NAMALWA (cell line): ENCODE data around the gene GLIS1.

Experiments used
- DNase-seq: peaks from one replicate; pipeline ENCODE4 v3.0.0-alpha.2; 2015; ENCODE audit warnings: low spot score

GLIS1 gene

DNA sequence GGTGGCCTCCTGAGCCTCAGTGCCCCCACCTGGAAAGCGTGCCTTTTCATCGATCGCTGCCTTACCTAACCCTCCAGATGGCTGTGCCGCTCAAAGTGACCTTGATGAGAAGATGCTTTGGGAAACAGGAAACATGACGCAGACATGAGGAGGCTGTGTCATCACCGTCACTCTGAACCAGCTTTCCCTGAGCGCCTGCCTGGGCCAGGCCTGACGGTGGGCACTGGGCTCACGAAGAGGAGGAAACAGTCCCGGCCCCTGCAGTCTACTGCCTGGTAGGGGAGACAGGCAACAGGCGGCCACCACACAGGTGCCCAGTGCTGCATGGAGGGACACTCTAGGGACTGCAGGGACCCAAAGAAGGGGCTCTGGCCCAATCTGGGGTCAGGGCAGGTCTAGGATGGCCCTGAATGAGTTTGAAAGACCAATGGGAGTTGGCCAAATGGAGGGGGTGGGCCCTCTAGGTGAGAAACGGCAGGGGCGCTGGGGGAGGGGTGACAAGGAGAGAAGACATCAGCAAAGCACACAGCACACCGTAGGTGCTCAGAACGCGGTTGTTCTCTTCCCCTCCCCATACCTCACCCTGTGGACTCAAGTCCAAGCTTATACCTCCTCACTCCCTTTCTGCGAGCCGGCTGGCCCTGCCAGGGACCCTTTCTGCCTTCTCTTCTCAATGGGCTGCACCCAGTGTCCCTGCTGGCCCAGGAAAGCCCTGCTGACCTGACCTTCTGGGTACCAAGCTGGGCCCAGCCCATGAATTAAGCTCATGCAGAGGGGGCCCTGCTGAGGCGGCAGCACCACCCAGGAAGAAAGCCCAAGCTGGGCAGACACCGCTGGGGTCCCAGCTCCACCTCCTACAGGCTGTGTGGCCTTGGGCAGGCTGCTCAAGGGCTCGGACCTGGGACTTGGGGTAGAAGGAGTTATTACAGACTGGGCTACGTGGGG lies 44.9 kb downstream of the GLIS1 start:
- no peak for DNase-seq

DNA sequence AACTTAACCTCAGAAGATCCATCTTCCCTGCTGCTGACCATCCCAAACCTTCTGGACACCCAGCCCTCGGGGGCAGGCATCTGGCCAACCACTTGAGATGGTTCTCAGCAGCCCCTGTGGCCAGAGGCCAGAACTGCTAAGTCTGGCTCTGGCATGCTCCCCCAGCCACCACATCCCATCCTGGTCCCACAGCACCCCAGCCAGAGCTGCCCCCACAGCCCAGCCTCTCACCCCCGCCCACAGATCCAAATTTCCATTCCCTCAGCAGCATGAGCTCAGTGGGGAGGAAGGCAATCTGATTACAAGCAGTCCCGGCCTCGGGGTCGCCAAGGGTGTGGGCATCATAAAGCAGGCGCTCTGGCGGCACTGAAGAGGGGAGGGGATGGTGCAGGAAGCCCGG lies 45.6 kb downstream of the GLIS1 start:
- no peak for DNase-seq

DNA sequence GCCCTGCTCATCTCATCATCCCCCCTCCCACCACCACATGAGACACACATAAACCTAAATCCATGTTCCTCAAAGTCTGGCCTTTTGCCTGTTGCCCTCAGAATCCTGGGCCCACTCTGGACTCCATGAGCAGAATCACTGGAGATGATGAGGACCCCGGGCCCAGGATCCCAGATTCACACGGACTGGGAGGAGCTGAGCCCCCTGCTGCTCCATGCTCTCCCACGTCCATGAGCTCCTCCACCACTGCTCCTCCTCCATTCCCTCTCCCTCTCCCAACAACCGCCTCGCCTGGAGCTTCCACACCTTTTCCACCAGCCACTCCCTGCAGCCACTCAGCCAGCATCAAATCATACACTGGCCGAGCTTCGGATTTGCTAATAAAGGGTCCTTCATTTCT lies 47.6 kb downstream of the GLIS1 start:
- no peak for DNase-seq

DNA sequence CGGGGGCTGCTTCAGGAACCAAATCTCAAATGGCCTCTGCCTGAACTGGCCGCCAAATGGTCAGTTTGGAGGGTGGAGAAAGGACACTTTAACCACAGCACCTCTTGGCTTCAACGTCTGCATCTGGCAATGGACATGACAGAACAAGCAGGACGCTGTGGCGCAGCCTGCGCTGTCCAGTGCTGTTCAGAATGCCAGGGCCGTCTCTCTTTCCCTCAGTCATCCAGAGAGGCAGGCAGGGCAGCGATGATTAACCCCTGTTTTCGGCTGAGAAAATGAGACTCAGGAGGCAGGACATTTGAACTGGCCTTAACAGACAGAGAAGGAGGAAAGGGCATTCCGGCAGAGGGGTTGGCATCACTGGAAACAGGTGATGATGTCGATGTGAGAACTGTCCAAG lies 48.6 kb downstream of the GLIS1 start:
- DNase-seq: no peak

DNA sequence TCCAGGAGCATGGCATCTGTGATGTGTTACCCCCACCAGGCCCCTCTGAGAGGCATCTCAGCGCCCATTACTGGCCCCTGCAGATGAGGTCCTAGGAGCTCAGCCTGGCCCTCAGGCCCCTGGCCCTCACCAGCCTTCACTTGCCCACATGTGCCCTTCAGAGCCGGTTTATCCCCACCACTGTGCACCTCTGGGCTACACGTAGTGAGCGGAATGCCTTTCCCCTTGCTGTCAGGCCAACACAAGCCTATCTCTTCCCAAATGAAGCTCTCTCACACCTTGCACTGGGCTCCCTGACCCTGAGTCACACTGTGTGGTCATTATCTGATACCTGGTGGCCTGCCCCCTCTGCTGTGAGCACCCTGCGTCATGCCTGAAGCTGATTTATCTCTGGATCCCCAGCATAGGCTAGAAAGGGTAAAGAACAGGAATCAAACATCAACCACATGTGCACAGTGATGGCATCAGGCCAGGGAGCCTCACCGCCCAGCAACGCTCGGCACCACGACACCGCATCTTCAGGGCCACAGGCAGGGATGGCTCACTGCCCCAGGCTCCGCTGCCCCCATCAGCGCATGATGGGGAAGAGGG lies 49.1 kb downstream of the GLIS1 start:
- DNase-seq: no peak

DNA sequence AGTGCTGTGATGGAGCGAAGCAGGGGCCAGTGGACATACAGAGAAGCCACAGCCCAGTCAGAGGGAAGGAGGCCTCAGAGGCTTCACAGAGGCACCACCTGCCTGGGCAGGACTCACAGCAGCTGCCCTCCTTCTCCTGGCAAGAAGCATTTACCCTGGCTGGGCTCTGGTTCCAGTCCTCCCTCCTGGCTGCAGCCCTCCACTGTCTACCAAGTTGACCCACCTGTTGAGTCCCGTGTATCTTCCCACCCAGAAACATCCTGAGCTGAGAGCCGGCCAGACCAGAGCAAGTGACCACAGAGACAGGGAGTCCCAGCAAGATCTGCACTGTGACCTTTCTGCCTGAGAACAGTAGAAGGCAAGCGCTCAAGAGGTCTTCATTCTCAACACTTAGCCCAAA lies 49.7 kb downstream of the GLIS1 start:
- no peak for DNase-seq

DNA sequence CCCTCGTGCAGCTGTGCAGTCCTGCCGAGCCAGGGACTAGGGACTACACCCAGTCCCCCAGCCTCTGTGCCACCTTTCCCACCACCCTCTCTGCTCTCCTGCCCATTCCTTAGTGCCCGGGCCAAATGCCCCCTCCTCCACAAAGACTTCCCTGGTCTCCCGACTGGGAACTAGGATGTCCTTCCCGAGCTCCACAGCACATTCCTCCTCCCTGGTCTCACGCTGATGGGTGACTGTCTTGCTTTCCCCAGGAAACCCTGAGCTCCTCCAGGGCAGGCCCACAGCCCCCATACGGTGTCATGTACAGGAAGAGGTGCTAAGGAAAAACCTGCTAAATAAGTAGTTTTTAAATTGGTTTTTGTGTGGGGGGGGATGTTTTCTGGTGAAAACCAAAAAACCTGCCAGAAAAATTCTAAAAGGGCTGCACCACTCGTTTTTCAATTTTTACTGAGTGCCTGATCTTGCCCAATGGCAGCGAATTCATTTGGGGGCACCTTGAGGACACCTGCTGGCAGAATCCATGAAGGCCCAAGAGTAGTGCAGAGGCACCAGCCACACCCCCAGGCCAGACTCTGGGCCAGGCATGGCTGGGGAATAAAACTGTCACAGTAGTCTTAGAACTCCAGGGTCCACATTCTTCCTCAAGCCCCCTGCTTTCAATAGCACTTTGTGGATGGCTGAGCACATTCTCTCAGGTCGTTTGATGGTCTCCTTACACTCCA lies 50.4 kb downstream of the GLIS1 start:
- peak; percentile 47 for DNase-seq

DNA sequence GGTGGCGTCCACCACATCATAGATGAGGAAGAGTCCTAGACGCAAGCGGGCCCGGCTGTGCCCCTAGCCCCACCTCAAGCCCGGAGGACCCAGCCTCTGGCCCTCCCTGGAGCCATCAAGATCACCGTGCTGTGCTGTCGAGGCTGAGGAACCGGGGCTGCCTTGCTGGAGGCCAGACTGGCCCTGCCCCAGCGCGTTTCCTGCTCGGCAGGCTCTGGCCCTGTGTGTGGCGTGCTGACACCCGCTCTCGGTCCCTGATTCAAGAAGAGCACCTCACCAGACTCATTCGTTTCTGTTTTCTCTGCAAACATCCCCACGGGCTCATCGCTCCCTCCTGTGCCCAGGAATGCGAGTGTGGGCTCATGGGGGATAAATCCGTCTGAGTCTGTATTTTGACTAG lies 51.1 kb downstream of the GLIS1 start:
- no peak for DNase-seq

DNA sequence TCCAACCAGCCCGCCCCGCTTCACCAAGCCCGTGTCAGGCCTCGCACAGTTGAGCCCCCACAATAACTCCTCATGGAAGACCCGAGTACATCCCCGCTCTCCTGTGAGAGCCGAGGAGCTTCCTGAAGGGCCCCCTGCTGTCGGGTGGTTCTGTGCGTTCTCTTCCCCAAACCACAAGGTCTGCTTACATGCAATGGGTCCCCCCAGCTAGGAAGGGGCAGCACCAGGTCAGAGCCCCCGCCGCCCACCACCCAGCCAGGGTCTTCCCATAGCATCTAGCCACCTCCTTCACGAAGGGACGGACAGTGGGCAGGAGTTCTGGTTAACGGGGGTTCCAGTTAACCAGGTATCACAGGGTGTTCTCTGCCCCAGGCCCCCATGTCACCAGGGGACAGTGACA lies 51.5 kb downstream of the GLIS1 start:
- no peak for DNase-seq

DNA sequence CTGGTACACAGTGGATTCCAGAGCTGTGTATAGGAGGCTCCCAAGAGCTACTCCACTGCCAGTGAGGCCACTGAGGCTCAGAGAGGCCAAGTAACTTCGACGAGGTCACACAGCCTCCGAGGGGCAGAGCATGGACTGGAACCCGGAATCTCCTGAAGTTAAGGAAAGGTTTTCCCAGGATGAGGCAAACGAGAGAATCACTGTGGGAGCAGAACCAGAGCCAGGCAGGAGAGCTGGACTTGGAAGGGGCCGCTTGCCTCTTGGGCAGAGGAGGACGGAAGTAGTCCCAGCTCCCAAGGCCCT lies 52.0 kb downstream of the GLIS1 start:
- no peak for DNase-seq

DNA sequence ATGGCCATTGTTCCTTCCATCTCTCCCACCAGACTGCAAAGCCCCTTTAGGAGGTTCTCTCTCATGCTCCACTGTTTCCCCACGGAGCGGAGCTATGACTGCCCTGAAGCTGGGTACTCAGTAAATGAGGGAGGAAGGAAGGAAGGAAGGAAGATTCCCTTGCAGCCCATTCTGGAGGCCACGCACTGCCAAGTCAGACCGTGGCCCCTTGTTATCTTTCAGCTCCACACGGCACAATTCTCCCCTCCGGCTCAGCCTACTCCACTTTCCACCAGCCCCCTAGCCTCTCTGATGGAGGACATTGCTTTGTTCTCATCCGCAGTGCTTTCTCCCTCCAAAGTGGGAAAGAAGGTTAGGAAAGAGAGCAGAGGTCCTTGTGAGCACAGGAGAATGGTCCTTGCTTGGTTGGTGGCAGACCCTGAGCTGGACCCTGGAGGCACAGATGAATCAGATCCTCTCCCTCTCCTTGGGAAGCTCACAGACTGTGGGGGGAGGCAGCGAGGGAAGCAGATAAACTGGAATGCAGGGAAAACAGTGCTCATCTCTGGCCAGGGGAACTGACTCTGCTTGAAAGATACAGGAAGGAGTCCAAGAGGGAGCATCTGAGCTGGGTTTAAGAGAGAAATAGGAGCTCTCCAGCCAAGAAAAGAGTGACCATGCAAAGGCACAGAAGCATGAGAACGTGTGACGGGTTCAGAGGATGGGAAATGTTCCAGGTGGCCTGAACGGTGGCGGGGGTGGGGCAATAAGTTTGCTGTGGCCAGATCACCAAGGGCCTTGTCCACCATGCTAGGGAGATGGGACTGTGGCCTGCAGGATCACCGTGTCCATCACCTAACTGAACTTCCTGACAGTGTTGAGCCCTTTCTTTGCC lies 52.6 kb downstream of the GLIS1 start:
- no peak for DNase-seq

DNA sequence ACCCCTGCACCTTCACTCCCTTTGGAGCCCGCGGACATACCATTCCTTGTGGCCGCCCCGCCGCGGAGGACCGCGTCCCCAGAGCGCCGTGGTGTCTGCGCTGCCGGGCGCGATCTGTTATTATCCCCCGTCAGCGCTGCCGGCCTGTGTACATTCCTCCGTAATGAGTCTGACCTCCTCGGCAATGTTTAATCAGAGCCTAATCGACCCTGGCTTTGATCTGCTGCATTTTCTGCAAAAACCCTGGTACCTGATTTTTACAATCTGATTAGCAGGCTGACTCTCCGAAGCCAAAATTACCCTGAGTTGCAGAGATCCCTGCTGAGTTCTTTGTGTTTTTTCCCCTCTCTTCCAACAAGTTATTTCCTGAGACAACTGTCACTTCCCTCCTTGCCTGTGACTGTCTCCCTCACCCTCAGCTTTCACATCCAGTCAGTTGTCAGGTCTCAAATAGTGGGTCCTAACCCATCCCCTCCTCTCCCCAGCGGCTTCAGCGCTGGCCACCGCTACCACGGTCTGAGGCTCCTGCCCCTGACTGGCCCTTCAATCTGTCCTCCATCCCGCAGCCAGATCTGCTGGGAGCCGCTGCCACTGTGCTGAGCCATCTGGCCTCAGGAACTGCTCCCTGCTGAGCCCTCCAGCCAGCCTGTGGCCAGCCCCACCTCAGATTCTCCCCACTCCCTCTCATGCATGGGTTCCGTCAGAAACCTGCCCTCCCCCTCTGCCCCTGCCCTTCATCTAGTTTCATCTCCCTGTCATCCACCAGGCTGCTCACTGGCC lies 53.5 kb downstream of the GLIS1 start:
- DNase-seq: no peak

DNA sequence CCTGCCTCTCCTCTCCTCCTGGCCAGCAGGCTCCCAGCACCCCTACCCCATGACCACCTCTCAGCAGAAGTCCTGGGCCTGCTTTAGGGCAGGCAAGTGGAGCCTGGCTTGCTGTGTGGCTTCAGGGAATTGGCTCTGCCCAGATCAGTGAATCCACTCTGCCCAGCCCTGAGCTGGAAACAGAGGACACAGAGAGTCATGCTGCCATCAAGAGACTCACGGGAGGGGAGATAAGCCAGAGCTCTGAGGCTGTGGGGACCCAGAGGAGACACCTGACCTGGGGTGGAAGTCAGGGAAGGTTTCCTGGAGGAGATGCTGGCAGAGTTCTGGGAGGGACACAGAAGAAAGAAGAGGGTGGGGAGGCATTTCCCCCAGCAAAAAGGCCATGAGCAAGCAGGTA lies 54.2 kb downstream of the GLIS1 start:
- no peak for DNase-seq

DNA sequence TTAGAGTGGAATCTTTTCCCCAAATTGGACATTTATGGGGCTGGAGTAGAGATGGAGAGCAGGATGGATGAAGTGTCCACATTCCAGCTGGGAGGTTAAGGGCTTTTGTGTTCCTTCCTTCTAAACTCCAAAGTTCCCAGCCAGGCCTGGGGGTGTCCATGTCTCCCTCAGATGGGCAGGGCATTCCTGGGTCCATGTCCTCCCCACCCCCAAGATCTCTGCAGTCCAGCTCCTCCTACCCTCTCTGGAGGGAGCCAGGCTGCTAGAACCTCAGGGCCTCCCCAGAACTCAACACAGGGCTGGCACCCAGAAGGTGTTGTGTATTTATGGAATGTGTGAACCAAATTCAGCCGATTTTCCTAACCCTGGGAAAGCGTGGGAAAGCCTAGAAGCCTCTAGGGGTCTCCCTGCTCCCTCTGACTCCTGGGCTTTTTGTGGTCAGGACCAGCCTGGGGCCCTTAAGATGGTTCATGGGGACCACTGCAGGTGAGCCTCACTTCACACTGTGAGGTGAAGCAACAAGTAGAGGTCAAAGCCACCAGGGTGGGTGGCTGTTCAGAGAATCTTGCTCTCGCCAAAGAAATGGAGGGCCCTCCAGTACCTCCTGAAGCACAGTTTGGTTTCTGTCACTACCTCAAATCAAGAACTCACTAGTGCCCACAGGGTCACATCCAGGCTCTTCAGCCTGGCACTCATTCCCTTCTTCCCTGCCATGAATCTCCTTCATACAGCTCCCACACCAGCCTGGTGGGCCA lies 54.8 kb downstream of the GLIS1 start:
- DNase-seq: no peak

DNA sequence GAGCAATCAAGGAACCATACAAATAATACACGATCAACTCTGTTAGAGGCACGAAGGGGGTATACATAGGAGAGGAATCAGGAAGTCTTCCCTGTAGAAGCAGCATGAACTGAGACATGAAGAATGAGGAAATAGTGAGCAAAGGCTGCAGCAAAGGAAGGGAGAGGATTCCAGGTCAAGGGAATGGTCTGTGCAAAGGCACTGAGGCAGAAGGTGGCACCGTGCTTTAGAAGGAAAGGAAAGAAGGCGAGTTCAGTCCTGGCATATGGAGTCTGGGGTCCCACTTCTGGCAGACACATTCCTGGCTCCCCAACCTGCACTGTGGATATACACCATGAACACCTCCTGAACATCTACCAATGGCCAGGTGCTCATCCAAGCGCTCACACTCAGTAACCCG lies 56.1 kb downstream of the GLIS1 start:
- DNase-seq: no peak

DNA sequence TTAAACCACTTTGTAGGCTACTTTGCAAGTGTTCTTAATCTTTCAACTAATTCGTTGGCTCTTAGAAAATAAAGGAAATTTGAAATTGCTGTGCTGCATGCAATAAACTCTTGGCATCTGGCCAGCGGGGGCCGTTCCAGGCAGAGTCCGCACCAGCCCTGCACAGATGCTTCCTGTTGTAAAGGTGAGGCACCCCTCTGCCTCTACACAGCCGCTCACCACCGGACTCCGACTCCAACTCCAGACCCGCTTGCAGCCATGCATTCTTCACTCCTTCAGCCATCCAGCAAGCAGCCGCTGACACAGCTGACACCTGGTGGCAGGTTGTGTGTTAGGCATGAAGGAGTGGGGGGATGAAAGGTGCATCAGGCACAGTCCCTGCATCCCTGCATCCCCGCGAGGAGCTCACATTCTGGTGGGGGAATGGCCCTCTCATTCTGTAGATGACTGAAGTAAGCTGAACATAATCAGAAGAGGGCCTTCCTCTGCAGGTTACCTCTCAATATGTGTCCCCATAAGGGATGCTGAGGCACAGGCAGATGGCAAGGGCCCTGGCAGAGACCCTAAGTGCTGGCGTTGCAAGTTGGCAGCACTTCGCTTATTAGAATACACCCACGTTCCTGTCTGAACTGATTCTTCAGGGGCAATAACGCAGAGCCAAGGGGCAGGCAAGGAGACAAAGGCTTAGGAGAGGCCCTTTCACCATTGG lies 56.8 kb downstream of the GLIS1 start:
- DNase-seq: peak; percentile 68

DNA sequence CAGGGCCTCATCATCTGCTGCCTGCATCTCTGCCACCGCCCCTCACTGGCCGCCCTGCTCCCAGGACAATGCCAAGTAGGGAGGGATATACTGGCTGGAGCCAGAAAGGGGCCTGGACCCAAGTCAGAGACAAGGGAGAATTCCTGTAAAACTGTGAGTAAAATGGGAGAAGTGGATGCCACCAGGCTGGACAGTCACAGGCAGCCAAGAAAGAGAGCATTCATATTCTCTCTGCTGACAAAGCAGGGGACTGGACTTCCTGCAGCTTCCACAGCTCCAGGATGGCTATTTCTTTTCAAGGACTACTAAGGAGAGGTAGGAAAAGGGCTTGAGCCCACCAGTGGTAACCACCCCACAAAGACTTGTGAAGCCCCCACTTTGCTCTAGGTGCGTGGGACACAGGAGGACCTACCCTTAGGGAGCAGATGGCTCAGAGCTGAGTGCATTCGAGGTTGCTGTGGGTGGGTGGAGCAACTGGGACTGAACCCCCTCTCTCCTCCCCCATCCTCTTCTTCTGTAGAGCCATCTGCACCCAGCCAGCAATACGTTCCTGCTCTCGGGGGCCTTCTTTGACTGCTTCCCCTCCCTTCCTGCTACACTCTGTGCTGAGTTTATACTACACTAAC lies 57.5 kb downstream of the GLIS1 start:
- DNase-seq: no peak

DNA sequence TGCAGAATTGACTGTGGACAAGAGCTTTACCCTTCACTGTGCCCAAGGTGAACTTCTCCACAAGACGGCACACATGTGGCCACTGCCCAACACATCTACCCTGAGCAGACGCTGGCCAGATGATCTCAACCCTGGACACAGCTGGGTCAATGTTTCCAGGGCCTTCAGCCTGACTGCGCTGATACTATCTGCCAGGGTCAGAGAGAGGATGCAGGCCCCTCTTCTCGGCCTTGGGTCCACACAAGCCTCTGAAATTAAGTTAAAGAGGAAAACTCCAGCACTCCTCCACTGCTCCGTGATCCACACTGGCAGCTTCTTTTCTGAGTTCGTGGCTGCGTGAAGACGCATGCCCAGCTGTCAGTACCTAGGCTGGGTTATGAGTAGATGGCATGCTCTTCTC lies 58.1 kb downstream of the GLIS1 start:
- DNase-seq: no peak

DNA sequence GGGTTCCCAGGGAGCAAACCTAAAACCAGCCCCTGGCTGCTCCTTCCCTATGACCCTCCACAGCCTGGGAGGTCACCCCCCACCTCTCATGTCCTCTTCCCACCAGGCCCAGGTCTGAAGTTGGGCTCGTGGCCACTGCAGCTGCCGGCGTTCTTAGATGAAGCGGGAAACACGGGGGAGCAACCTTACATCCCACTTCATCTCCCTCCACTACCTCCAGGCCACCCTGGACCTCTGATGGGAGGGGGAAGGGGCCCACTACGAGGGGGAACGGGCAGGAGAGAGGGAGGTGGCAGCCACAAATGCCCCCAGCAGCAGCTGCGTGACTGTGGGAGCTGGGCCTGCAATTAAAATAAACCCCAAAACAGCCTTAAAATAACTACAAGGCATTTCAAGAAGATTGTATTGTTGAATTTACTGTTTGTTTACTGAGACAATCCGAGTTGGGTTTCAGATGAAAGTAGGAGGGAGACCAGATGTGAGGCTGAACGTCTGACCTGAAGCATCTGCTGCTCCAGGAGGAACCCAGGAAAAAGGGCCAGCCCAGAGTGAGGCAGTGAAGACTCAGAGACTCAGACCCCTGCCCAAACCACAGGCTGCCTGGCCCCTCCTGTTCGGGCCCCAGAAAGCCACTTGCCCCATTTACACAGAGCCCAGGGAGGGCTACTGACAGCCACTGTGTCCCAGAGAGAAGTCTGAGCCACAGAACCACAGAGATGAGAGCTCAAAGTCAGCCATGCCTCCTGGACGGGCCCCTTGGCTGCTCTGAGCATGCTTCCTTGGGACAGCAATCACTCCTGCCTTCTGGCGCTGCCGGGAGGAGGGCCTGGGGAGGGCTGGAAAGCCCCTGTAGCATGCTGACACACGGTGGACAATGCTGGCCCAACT lies 59.8 kb downstream of the GLIS1 start:
- no peak for DNase-seq
